Lung (tissue), 13 donors: ENCODE measurements around the gene EDA. TPM values are rescaled to one million over a fixed set of nuclear protein-coding genes. Genes with fewer than 3 reads are reported as not detected.

ENCODE experiments used
- ATAC-seq: fragments of 200-7000 bp; cut with Tn5 transposase; one replicate; pipeline ENCODE4 v1.9.1; 2020; ENCODE audit warnings: moderate number of reproducible peaks; ENCODE audit not compliant: insufficient read depth, low FRiP score
- DNase-seq, 3 donors: peaks; one replicate each; pipeline ENCODE4 v3.0.0-alpha.2; 2013 to 2017
- H3K27ac ChIP-seq, 2 donors: one replicate each; pipeline ENCODE4 v1.5.1; 2013; ENCODE audit warnings: mild to moderate bottlenecking in 2 of 2, moderate library complexity in 2 of 2, control low read depth in 1 of 2, inconsistent platforms in 1 of 2, low read depth in 1 of 2, low read length in 1 of 2
- H3K27me3 ChIP-seq, 3 donors: one replicate each; pipeline ENCODE4 v1.5.1; 2013; ENCODE audit warnings: low read length in 2 of 3; ENCODE audit not compliant: control insufficient read depth in 3 of 3, insufficient read depth in 3 of 3
- H3K36me3 ChIP-seq, 4 donors: one replicate each; pipeline ENCODE4 v1.5.1; 2013; ENCODE audit warnings: low read length in 4 of 4, mild to moderate bottlenecking in 1 of 4, moderate library complexity in 1 of 4; ENCODE audit not compliant: control insufficient read depth in 4 of 4, insufficient read depth in 4 of 4
- H3K4me1 ChIP-seq, 5 donors: one replicate each; pipeline ENCODE4 v1.5.1; 2013; ENCODE audit warnings: low read length in 5 of 5, mild to moderate bottlenecking in 2 of 5, moderate library complexity in 1 of 5; ENCODE audit not compliant: control insufficient read depth in 5 of 5, insufficient read depth in 5 of 5
- H3K4me3 ChIP-seq: one replicate; pipeline ENCODE4 v1.5.1; 2013; ENCODE audit warnings: mild to moderate bottlenecking, control low read depth, moderate library complexity
- H3K9ac ChIP-seq, 2 donors: one replicate each; pipeline ENCODE4 v1.5.1; 2013; ENCODE audit warnings: low read length in 2 of 2, control low read depth in 1 of 2; ENCODE audit not compliant: insufficient read depth in 1 of 2
- H3K9me3 ChIP-seq, 4 donors: one replicate each; pipeline ENCODE4 v1.5.1; 2013; ENCODE audit warnings: low read length in 3 of 4, mild to moderate bottlenecking in 1 of 4, moderate library complexity in 1 of 4; ENCODE audit not compliant: control insufficient read depth in 4 of 4, insufficient read depth in 3 of 4
- CTCF ChIP-seq: IDR thresholded peaks from 2 replicates; pipeline ENCODE4 v1.5.1; 2012; ENCODE audit warnings: mild to moderate bottlenecking; ENCODE audit errors: control extremely low read depth, extremely low read depth
- polyA plus RNA-seq, 2 donors: library from polyadenylated mRNA; stranded (reverse); fragments of 200-250 nt; gene quantifications; one replicate each; pipeline ENCODE4 v1.2.1, GENCODE V29; 2013
- small RNA-seq: library from RNA; depleted of rRNA; stranded (forward); fragments of <200 nt; gene quantifications from one replicate; pipeline ENCODE3, GENCODE V24; 2014; ENCODE audit warnings: low replicate concordance
- total RNA-seq, 2 donors: library from RNA; depleted of rRNA in 1 of 2; stranded (reverse); fragments of >200 nt in 1 of 2; gene quantifications; one replicate each; pipeline ENCODE4 v1.2.1, GENCODE V29; 2014 to 2021
- donor health status: control.
- donor health status: control.
- donor health status: Bipolar disorder and iron deficiency.
- donor health status: healthy.
- donor health status: DM: yes; HTN: yes; CAD: no.

Gene EDA
- total and polyA plus RNA-seq, 4 donors: 0.93 to 7.9 (median 3.1) TPM

- DNase-seq (no peak), ATAC-seq (no peak)
- H3K27me3 ChIP-seq: peaks cover 0 to 14% (median 0%) of the 10 kb centered on the region in 3 donors
- no peak overlapping the region for H3K27ac ChIP-seq
- no peak for TF ChIP-seq CTCF
- no peak overlapping the region for H3K4me3 ChIP-seq
- H3K4me1 ChIP-seq: peaks cover 0 to 9% (median 4%) of the 10 kb centered on the region in 5 donors
- no peak overlapping the region for H3K9ac ChIP-seq
- H3K36me3 ChIP-seq: no peaks in the 10 kb centered on the region
- peaks cover 0 to 2% (median 0%) of the 10 kb centered on the region in 4 donors for H3K9me3 ChIP-seq
These were observed 472.8 kb downstream of the EDA start for GRCh38 chrX:70088751-70089150.

Small RNAs within 50 kb of the gene (small RNA-seq; reads per million reads assigned to genes)
- gene MIR676: 0.52 reads per million, percentile 62 among the genes with 10 or more reads in this experiment
- not detected for gene RF00012

Other genes starting within 250 kb of the EDA start
- gene NALF2, start 111.8 kb upstream of the EDA start, total RNA-seq: under 1 TPM; 0.11 to 0.43 TPM
- gene NALF2, start 111.8 kb upstream of the EDA start, polyA plus RNA-seq: under 1 TPM; 0.12 to 0.33 TPM